AG04450 (cell line): ENCODE results near the gene MATCAP1. TPM values are rescaled to one million over a fixed set of nuclear protein-coding genes. Genes with fewer than 3 reads are reported as not detected.
A peak's percentile ranks its signal among the peaks of the same experiment; 100 is the strongest.

Experiments
- CTCF ChIA-PET: fragments of 300-600, 350-600 bp; formaldehyde crosslinking; extraction: SDS; loops from one replicate; lab custom pipeline; 2022; ENCODE audit warnings: antibody characterized with exemption, inconsistent platforms; lab: Charles Lee
- POLR2A ChIA-PET: fragments of 350-600 bp; formaldehyde crosslinking; extraction: SDS; loops from one replicate; lab custom pipeline; 2021; ENCODE audit warnings: antibody characterized with exemption, inconsistent platforms; lab: Yijun Ruan, JAX
- DNase-seq: peaks from one replicate; pipeline ENCODE4 v3.0.0-alpha.2; 2011; ENCODE audit warnings: low read depth, low spot score
- H3K27ac ChIP-seq: one replicate; pipeline ENCODE4 v1.5.1; 2012; ENCODE audit warnings: low read depth, low read length, control low read depth
- H3K27me3 ChIP-seq: one replicate; pipeline ENCODE4 v1.6.0; 2012; ENCODE audit warnings: low read length; ENCODE audit not compliant: control insufficient read depth, insufficient read depth
- H3K4me3 ChIP-seq: 2 replicates; pipeline ENCODE4 v1.5.1; 2011; ENCODE audit warnings: mild to moderate bottlenecking, low read depth, low read length, control low read depth
- H3K9me3 ChIP-seq: 2 replicates; pipeline ENCODE4 v1.5.1; 2012; ENCODE audit warnings: low read length; ENCODE audit not compliant: control insufficient read depth, insufficient read depth
- polyA plus RNA-seq: library from polyadenylated mRNA; depleted of rRNA; stranded (reverse); fragments of >200 nt; gene quantifications from 2 replicates; pipeline ENCODE4 v1.2.3, GENCODE V29; 2011
- TF ChIP-seq, protein P1 (sequence below): IDR thresholded peaks from 2 replicates; pipeline ENCODE4 v1.5.1; 2011; ENCODE audit warnings: low read depth, low read length, control low read depth, inconsistent platforms

The MATCAP1 gene
- polyA plus RNA-seq, 1 experiment, result 13.9 TPM

GRCh38 chr16:67185651-67186134 is 1.9 kb upstream of the MATCAP1 start:
- Histone ChIP-seq H3K27me3 (no peaks in the 10 kb centered on the region), H3K9me3 (no peaks in the 10 kb centered on the region; the same call in 1 of the 2 replicates), H3K4me3 (0 out of 2 replicates have a peak overlapping the region, but pooled peaks have one; percentile 18), H3K27ac (no peak overlapping the region)
- TF ChIP-seq, protein P1, sequence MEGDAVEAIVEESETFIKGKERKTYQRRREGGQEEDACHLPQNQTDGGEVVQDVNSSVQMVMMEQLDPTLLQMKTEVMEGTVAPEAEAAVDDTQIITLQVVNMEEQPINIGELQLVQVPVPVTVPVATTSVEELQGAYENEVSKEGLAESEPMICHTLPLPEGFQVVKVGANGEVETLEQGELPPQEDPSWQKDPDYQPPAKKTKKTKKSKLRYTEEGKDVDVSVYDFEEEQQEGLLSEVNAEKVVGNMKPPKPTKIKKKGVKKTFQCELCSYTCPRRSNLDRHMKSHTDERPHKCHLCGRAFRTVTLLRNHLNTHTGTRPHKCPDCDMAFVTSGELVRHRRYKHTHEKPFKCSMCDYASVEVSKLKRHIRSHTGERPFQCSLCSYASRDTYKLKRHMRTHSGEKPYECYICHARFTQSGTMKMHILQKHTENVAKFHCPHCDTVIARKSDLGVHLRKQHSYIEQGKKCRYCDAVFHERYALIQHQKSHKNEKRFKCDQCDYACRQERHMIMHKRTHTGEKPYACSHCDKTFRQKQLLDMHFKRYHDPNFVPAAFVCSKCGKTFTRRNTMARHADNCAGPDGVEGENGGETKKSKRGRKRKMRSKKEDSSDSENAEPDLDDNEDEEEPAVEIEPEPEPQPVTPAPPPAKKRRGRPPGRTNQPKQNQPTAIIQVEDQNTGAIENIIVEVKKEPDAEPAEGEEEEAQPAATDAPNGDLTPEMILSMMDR, result no peak
- ChIA-PET POLR2A (interaction anchor here (0.5 to 1.2 kb wide), 8 partner anchors 13 to 78 kb away, joined by 3 to 5 read pairs (median 3); partner anchors contain the start of genes B3GNT9, NOL3 and SLC9A5), CTCF (interaction anchor here (0.7 to 1.9 kb wide), 14 partner anchors 10 to 232 kb away, joined by 3 to 18 read pairs (median 6); no protein-coding TSS in a partner anchor)
- no peak for DNase-seq

DNA sequence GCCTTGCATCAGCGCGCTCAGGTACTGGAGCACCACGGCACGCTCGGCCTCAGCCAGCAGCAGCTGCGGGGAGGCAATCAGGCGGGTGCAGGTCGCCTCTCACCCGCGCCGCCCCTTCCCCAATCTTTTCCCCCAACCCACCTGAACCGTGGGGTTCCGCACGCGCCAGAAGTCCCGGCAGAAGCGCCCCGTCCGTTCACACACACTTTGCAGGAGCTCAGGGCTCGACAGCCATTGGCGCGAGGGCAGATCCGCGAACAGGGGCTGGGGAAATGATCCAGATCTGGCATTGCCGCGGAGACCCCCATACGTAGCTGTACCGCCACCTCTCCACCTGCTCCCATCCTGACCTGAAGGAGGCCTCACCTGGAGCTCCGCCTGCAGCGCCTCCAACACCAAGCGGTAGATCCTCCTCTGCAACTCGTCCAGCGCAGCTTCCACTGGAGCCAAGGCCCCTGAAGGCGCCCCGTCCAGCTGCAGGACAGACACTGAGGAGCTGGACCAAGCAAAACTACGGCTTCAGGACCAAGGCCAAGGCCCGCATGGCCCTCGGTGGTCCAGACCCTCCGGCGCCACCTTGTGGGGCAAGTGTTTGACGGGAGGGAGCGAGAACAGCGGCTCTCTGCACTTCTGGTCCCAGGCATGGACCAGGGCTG is 1.4 kb upstream of the MATCAP1 start:
- H3K4me3 ChIP-seq, result no peak overlapping the region
- no peak overlapping the region for H3K27ac ChIP-seq
- TF ChIP-seq, protein P1, result peak; percentile 88
- H3K27me3 ChIP-seq, result no peaks in the 10 kb centered on the region
- DNase-seq, result peak; percentile 79
- no peaks in the 10 kb centered on the region; the same call in 1 of the 2 replicates for H3K9me3 ChIP-seq
- ChIA-PET CTCF (interaction anchor here (0.6 to 1.9 kb wide), 21 partner anchors 9 to 938 kb away, joined by 3 to 18 read pairs (median 4); no protein-coding TSS in a partner anchor), POLR2A (interaction anchor here (0.5 to 1.2 kb wide), 9 partner anchors 12 to 79 kb away, joined by 3 to 5 read pairs (median 3); partner anchors contain the start of genes B3GNT9, NOL3, SLC9A5 and TMEM208)

GRCh38 chr16:67184453-67184994 is 761 bp upstream of the MATCAP1 start:
- H3K27ac ChIP-seq, result no peak overlapping the region
- H3K27me3 ChIP-seq, result no peaks in the 10 kb centered on the region
- no peaks in the 10 kb centered on the region; the same call in 1 of the 2 replicates for H3K9me3 ChIP-seq
- ChIA-PET POLR2A (interaction anchor here (0.9 to 1.2 kb wide), 5 partner anchors 14 to 65 kb away, joined by 3 to 5 read pairs (median 3); partner anchors contain the start of genes B3GNT9, NOL3, SLC9A5 and TMEM208), CTCF (interaction anchor here (0.6 to 1.9 kb wide), 17 partner anchors 9 to 938 kb away, joined by 3 to 18 read pairs (median 5); no protein-coding TSS in a partner anchor)
- no peak for DNase-seq
- TF ChIP-seq, protein P1, result no peak
- H3K4me3 ChIP-seq, result peak overlapping the region; percentile 71

DNA sequence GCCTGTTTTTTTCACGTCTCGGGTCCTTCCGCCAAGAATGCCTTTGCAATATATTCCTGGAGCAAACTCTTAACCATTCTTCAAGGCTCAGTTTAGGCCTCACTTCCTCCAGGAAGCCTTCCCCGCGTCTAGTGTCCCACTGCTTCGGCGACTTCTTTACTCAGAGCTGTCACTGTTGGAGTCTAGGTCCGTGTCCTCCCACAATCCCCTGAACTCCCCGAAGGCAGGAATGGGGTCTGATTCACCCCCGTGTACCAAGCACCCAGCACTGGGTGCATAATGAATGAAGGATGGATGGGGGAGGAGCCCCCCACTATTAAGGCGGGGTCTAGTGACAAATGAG is 508 bp downstream of the MATCAP1 start:
- TF ChIP-seq, protein P1, result no peak
- ChIA-PET POLR2A (interaction anchor here (0.6 to 1.4 kb wide), 2 partner anchors 14 to 82 kb away, joined by 6 to 10 read pairs; no protein-coding TSS in a partner anchor), CTCF (interaction anchor here (0.5 to 2.1 kb wide), 4 partner anchors 28 to 222 kb away, joined by 3 to 16 read pairs (median 4); partner anchors contain the start of gene CES3)
- Histone ChIP-seq H3K9me3 (no peaks in the 10 kb centered on the region; the same call in 1 of the 2 replicates), H3K27me3 (no peaks in the 10 kb centered on the region), H3K27ac (peak overlapping the region; percentile 88), H3K4me3 (peak overlapping the region; percentile 71)
- no peak for DNase-seq
